Measurements from ENCODE around the gene IL23R. TPM values are rescaled to one million over a fixed set of nuclear protein-coding genes. Genes with fewer than 3 reads are reported as not detected.

The IL23R gene
- total RNA-seq, 2 donors from 2014 or later = not detected

- H3K36me3 Mint-ChIP-seq (ENCODE audit: low read depth) = no peaks in the 10 kb centered on the region
- no peak for DNase-seq
- no peak overlapping the region for H3K4me3 Mint-ChIP-seq
- no peaks in the 10 kb centered on the region for H3K4me1 Mint-ChIP-seq
- 94 to 100% methylated on average over 1 to 2 of the region's 2 CpGs for WGBS, 2 experiments (ENCODE audit: insufficient coverage in 1 of 2, insufficient read length in 1 of 2)
- no peak for TF ChIP-seq CTCF (conservative IDR thresholded peaks at IDR 0.05)
- no peaks in the 10 kb centered on the region for H3K4me1 ChIP-seq (ENCODE audit: control insufficient read depth, insufficient read depth, low read length)
- no peak overlapping the region for H3K9ac ChIP-seq (ENCODE audit: extremely low read depth, low read length, poor library complexity, severe bottlenecking)
- no peaks in the 10 kb centered on the region for H3K9me3 ChIP-seq (ENCODE audit: control insufficient read depth, low read length)
- H3K27me3 Mint-ChIP-seq (ENCODE audit: insufficient read depth) = no peaks in the 10 kb centered on the region
- H3K27me3 ChIP-seq (ENCODE audit: control insufficient read depth, insufficient read depth, low read length, poor library complexity, severe bottlenecking) = no peaks in the 10 kb centered on the region
- H3K9me3 Mint-ChIP-seq = no peaks in the 10 kb centered on the region
- no peak overlapping the region for H3K4me3 ChIP-seq (ENCODE audit: low read length)
- H3K27ac ChIP-seq (ENCODE audit: low read depth, low read length) = no peak overlapping the region
- no peak overlapping the region for H3K27ac Mint-ChIP-seq
- no peaks in the 10 kb centered on the region for H3K36me3 ChIP-seq (ENCODE audit: control insufficient read depth, insufficient read depth, low read length)
These were observed 24.7 kb downstream of the IL23R start for GRCh38 chr1:67190942-67191341.

- no peaks in the 10 kb centered on the region for H3K9me3 ChIP-seq (ENCODE audit: control insufficient read depth, low read length)
- Mint-ChIP-seq H3K4me1 (no peaks in the 10 kb centered on the region), H3K9me3 (no peaks in the 10 kb centered on the region), H3K4me3 (no peak overlapping the region), H3K27ac (no peak overlapping the region), H3K27me3 (ENCODE audit: insufficient read depth) (peaks cover 1% of the 10 kb centered on the region), H3K36me3 (ENCODE audit: low read depth) (no peaks in the 10 kb centered on the region)
- no peak for DNase-seq
- no peak for TF ChIP-seq CTCF (conservative IDR thresholded peaks at IDR 0.05)
- WGBS, 2 experiments (ENCODE audit: insufficient coverage in 1 of 2, insufficient read length in 1 of 2) = 82 to 94% methylated on average over 2 of the region's 2 CpGs
- no peak overlapping the region for H3K4me3 ChIP-seq (ENCODE audit: low read length)
- no peak overlapping the region for H3K9ac ChIP-seq (ENCODE audit: extremely low read depth, low read length, poor library complexity, severe bottlenecking)
- H3K4me1 ChIP-seq (ENCODE audit: control insufficient read depth, insufficient read depth, low read length) = no peaks in the 10 kb centered on the region
- no peaks in the 10 kb centered on the region for H3K27me3 ChIP-seq (ENCODE audit: control insufficient read depth, insufficient read depth, low read length, poor library complexity, severe bottlenecking)
- no peak overlapping the region for H3K27ac ChIP-seq (ENCODE audit: low read depth, low read length)
- no peaks in the 10 kb centered on the region for H3K36me3 ChIP-seq (ENCODE audit: control insufficient read depth, insufficient read depth, low read length)
These were observed 25.6 kb downstream of the IL23R start for GRCh38 chr1:67191668-67192520.

- Histone ChIP-seq H3K27ac (ENCODE audit: low read depth, low read length) (no peak overlapping the region), H3K36me3 (ENCODE audit: control insufficient read depth, insufficient read depth, low read length) (no peaks in the 10 kb centered on the region), H3K9ac (ENCODE audit: extremely low read depth, low read length, poor library complexity, severe bottlenecking) (no peak overlapping the region), H3K4me3 (ENCODE audit: low read length) (no peak overlapping the region), H3K27me3 (ENCODE audit: control insufficient read depth, insufficient read depth, low read length, poor library complexity, severe bottlenecking) (no peaks in the 10 kb centered on the region), H3K9me3 (ENCODE audit: control insufficient read depth, low read length) (no peaks in the 10 kb centered on the region), H3K4me1 (ENCODE audit: control insufficient read depth, insufficient read depth, low read length) (no peaks in the 10 kb centered on the region)
- no peaks in the 10 kb centered on the region for H3K4me1 Mint-ChIP-seq
- no peak overlapping the region for H3K4me3 Mint-ChIP-seq
- no peak for TF ChIP-seq CTCF (conservative IDR thresholded peaks at IDR 0.05)
- no peak overlapping the region for H3K27ac Mint-ChIP-seq
- no peak for DNase-seq
- no peaks in the 10 kb centered on the region for H3K9me3 Mint-ChIP-seq
- peaks cover 2% of the 10 kb centered on the region for H3K27me3 Mint-ChIP-seq (ENCODE audit: insufficient read depth)
- 86 to 97% methylated on average over 1 of the region's 1 CpG for WGBS, 2 experiments (ENCODE audit: insufficient coverage in 1 of 2, insufficient read length in 1 of 2)
- no peaks in the 10 kb centered on the region for H3K36me3 Mint-ChIP-seq (ENCODE audit: low read depth)
These were observed 26.6 kb downstream of the IL23R start for GRCh38 chr1:67192902-67193301.
